Ishikawa (cell line): Measurements from ENCODE around the gene PAH.

ENCODE experiments used
- CREB1 ChIP-seq: IDR thresholded peaks from 2 replicates; pipeline ENCODE4 v1.6.1; 2012; ENCODE audit warnings: low read depth
- EP300 ChIP-seq: IDR thresholded peaks from 2 replicates; pipeline ENCODE4 v1.6.1; 2012; ENCODE audit warnings: borderline replicate concordance
- FOXM1 ChIP-seq: IDR thresholded peaks from 2 replicates; pipeline ENCODE4 v1.6.1; 2012; ENCODE audit warnings: low read depth, borderline replicate concordance
- NFIC ChIP-seq: IDR thresholded peaks from 2 replicates; pipeline ENCODE4 v1.6.1; 2012
- REST ChIP-seq: IDR thresholded peaks from 2 replicates; pipeline ENCODE4 v1.6.1; 2012; ENCODE audit warnings: low read depth, mild to moderate bottlenecking
- TCF12 ChIP-seq: IDR thresholded peaks from 2 replicates; pipeline ENCODE4 v1.6.1; 2012; ENCODE audit warnings: low read depth

- TF ChIP-seq REST (no peak), CREB1 (no peak), EP300 (no peak), FOXM1 (no peak), NFIC (no peak), TCF12 (no peak)
These were observed at the start of gene PAH for GRCh38 chr12:102917026-102917787.
